Kidney epithelial cell (primary cell): ENCODE data around the gene PTCD2. TPM values are rescaled to one million over a fixed set of nuclear protein-coding genes. Genes with fewer than 3 reads are reported as not detected.

Source experiments
- DNase-seq: peaks from one replicate; pipeline ENCODE4 v3.0.0-alpha.2; 2010; ENCODE audit warnings: low read depth
- H3K27me3 ChIP-seq: 2 replicates; pipeline ENCODE4 v1.6.0; 2011; ENCODE audit warnings: low read length; ENCODE audit not compliant: control insufficient read depth, insufficient read depth
- H3K36me3 ChIP-seq: 2 replicates; pipeline ENCODE4 v1.5.1; 2011; ENCODE audit warnings: low read length; ENCODE audit not compliant: control insufficient read depth, insufficient read depth
- H3K4me3 ChIP-seq: 2 replicates; pipeline ENCODE4 v1.5.1; 2011; ENCODE audit warnings: low read depth, mild to moderate bottlenecking, control low read depth, low read length
- CTCF ChIP-seq: IDR thresholded peaks from 2 replicates; pipeline ENCODE4 v1.5.1; 2011; ENCODE audit warnings: mild to moderate bottlenecking, moderate library complexity, low read length, control low read depth, inconsistent platforms; ENCODE audit not compliant: insufficient read depth, poor library complexity, severe bottlenecking
- total RNA-seq: library from RNA; depleted of rRNA; stranded (reverse); fragments of >200 nt; gene quantifications from 2 replicates; pipeline ENCODE4 v1.2.3, GENCODE V29; 2015

Gene PTCD2
- total RNA-seq, 1 donor from 2014 or later, result 11.7 TPM

- no peak for DNase-seq
- no peaks in the 10 kb centered on the region for H3K27me3 ChIP-seq
- TF ChIP-seq CTCF, result no peak
- no peak overlapping the region for H3K4me3 ChIP-seq
- H3K36me3 ChIP-seq, result no peaks in the 10 kb centered on the region
Measured at GRCh38 chr5:72281430-72281763, 38.8 kb upstream of the PTCD2 start.

GRCh38 chr5:72281764-72282499 is 38.2 kb upstream of the PTCD2 start:
- no peak for TF ChIP-seq CTCF
- no peak for DNase-seq
- Histone ChIP-seq H3K36me3 (no peaks in the 10 kb centered on the region), H3K27me3 (no peaks in the 10 kb centered on the region), H3K4me3 (no peak overlapping the region)

- no peak for DNase-seq
- TF ChIP-seq CTCF, result no peak
- Histone ChIP-seq H3K4me3 (no peak overlapping the region), H3K27me3 (no peaks in the 10 kb centered on the region), H3K36me3 (no peaks in the 10 kb centered on the region)
Measured at GRCh38 chr5:72282878-72283277, 37.3 kb upstream of the PTCD2 start.

- Histone ChIP-seq H3K4me3 (no peak overlapping the region), H3K27me3 (no peaks in the 10 kb centered on the region), H3K36me3 (no peaks in the 10 kb centered on the region)
- DNase-seq, result no peak
- TF ChIP-seq CTCF, result no peak
Measured at GRCh38 chr5:72283358-72283757, 36.8 kb upstream of the PTCD2 start.

GRCh38 chr5:72284559-72285423 is 35.4 kb upstream of the PTCD2 start:
- no peak for TF ChIP-seq CTCF
- H3K27me3 ChIP-seq, result no peaks in the 10 kb centered on the region
- no peak overlapping the region for H3K4me3 ChIP-seq
- no peak for DNase-seq
- no peaks in the 10 kb centered on the region for H3K36me3 ChIP-seq

GRCh38 chr5:72285424-72285821 is 34.8 kb upstream of the PTCD2 start:
- no peak for DNase-seq
- TF ChIP-seq CTCF, result no peak
- Histone ChIP-seq H3K4me3 (no peak overlapping the region), H3K36me3 (no peaks in the 10 kb centered on the region), H3K27me3 (no peaks in the 10 kb centered on the region)
